SK-N-SH treated with all-trans-retinoic acid at 6 μM for 48 hours (cell line): ENCODE measurements around the gene PSORS1C1.

Source experiments
- ATAC-seq: fragments of 200-7000 bp; cut with Tn5 transposase; 3 replicates; pipeline ENCODE4 v1.9.1; 2020; ENCODE audit warnings: mild to moderate bottlenecking, moderate library complexity
- ARNTL ChIP-seq: fragments of 450-650 bp; formaldehyde crosslinking; IDR thresholded peaks from 2 replicates; pipeline ENCODE4 v1.5.0; 2020; ENCODE audit warnings: low read depth, mild to moderate bottlenecking, moderate library complexity, borderline replicate concordance
- CSDC2 ChIP-seq: fragments of 250-450 bp; sonication (Bioruptor Pico); IDR thresholded peaks from 2 replicates; pipeline ENCODE4 v1.5.0; 2020; ENCODE audit warnings: mild to moderate bottlenecking, moderate library complexity
- CSRNP3 ChIP-seq: fragments of 250-450 bp; sonication (Bioruptor Pico); IDR thresholded peaks from 2 replicates; pipeline ENCODE4 v1.5.1; 2021; ENCODE audit warnings: mild to moderate bottlenecking, moderate library complexity
- ESRRG ChIP-seq: fragments of 250-450 bp; sonication (Bioruptor Pico); IDR thresholded peaks from 2 replicates; pipeline ENCODE4 v1.6.1; 2021; ENCODE audit warnings: mild to moderate bottlenecking
- GLIS3 ChIP-seq: fragments of 250-450 bp; sonication (Bioruptor Pico); IDR thresholded peaks from 2 replicates; pipeline ENCODE4 v1.5.0; 2020; ENCODE audit warnings: mild to moderate bottlenecking, moderate library complexity
- ISL1 ChIP-seq: fragments of 250-450 bp; sonication (Bioruptor Pico); IDR thresholded peaks from 2 replicates; pipeline ENCODE4 v2.1.2; 2022; ENCODE audit warnings: mild to moderate bottlenecking, moderate library complexity
- OSR1 ChIP-seq: fragments of 250-450 bp; sonication (Bioruptor Pico); IDR thresholded peaks from 2 replicates; pipeline ENCODE4 v1.8.0; 2022; ENCODE audit warnings: moderate library complexity, mild to moderate bottlenecking, inconsistent platforms
- POU6F1 ChIP-seq: fragments of 250-450 bp; sonication (Bioruptor Pico); IDR thresholded peaks from 2 replicates; pipeline ENCODE4 v1.8.0; 2021; ENCODE audit warnings: low read depth, mild to moderate bottlenecking, moderate library complexity, borderline replicate concordance
- PPARA ChIP-seq: fragments of 250-450 bp; sonication (Bioruptor Pico); IDR thresholded peaks from 2 replicates; pipeline ENCODE4 v1.5.0; 2020; ENCODE audit warnings: mild to moderate bottlenecking, borderline replicate concordance
- RARB ChIP-seq: fragments of 250-450 bp; sonication (Bioruptor Pico); IDR thresholded peaks from 2 replicates; pipeline ENCODE4 v1.8.0; 2021; ENCODE audit warnings: mild to moderate bottlenecking, moderate library complexity
- SNAI2 ChIP-seq: fragments of 250-450 bp; sonication (Bioruptor Pico); IDR thresholded peaks from 2 replicates; pipeline ENCODE4 v1.5.0; 2020; ENCODE audit warnings: mild to moderate bottlenecking, moderate library complexity
- TCF4 ChIP-seq: fragments of 250-450 bp; sonication (Bioruptor Pico); IDR thresholded peaks from 2 replicates; pipeline ENCODE4 v1.8.0; 2021; ENCODE audit warnings: mild to moderate bottlenecking, moderate library complexity, borderline replicate concordance
- TOX ChIP-seq: fragments of 250-450 bp; sonication (Bioruptor Pico); IDR thresholded peaks from 2 replicates; pipeline ENCODE4 v1.8.0; 2021; ENCODE audit warnings: mild to moderate bottlenecking, moderate library complexity, borderline replicate concordance
- ZFP3 ChIP-seq: fragments of 250-450 bp; sonication (Bioruptor Pico); IDR thresholded peaks from 2 replicates; pipeline ENCODE4 v1.5.0; 2020; ENCODE audit warnings: mild to moderate bottlenecking, moderate library complexity
- ZFP30 ChIP-seq: fragments of 450-650 bp; formaldehyde crosslinking; IDR thresholded peaks from 2 replicates; pipeline ENCODE4 v1.5.0; 2022; ENCODE audit warnings: mild to moderate bottlenecking, moderate library complexity
- ZNF565 ChIP-seq: fragments of 450-650 bp; formaldehyde crosslinking; conservative IDR thresholded peaks from 2 replicates; pipeline ENCODE4 v1.5.0; 2020; ENCODE audit warnings: low read depth, mild to moderate bottlenecking, moderate library complexity
- ZNF70 ChIP-seq: fragments of 450-650 bp; formaldehyde crosslinking; IDR thresholded peaks from 2 replicates; pipeline ENCODE4 v1.5.0; 2020; ENCODE audit warnings: mild to moderate bottlenecking, moderate library complexity
- ZNF8 ChIP-seq: fragments of 450-650 bp; formaldehyde crosslinking; IDR thresholded peaks from 2 replicates; pipeline ENCODE4 v1.5.0; 2020; ENCODE audit warnings: mild to moderate bottlenecking, moderate library complexity
- TF ChIP-seq, protein P1 (sequence below): fragments of 250-450 bp; sonication (Bioruptor Pico); IDR thresholded peaks from 2 replicates; pipeline ENCODE4 v1.5.0; 2020; ENCODE audit warnings: mild to moderate bottlenecking, moderate library complexity
- TF ChIP-seq, protein P2 (sequence below): fragments of 250-450 bp; sonication (Bioruptor Pico); IDR thresholded peaks from 2 replicates; pipeline ENCODE4 v1.8.0; 2020; ENCODE audit warnings: mild to moderate bottlenecking, moderate library complexity, borderline replicate concordance

The PSORS1C1 gene

DNA sequence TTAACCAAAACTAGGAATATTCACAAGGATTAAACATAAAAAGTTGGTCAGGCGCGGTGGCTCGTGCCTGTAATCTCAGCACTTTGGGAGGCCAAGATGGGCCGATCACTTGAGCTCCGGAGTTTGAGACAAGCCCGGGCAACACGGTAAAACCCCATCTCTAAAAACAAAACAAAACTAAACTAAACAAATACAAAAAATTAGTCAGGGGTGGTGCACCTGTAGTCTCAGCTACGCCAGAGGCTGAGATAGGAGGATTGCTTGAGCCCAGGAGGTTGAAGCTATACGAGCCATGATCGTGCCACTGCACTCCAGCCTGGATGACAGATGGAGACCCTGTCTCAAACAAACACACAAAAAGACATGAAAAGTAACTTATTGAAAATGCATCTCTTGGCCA lies 21.1 kb downstream of the PSORS1C1 start (continued):
- TF ChIP-seq, protein P1, sequence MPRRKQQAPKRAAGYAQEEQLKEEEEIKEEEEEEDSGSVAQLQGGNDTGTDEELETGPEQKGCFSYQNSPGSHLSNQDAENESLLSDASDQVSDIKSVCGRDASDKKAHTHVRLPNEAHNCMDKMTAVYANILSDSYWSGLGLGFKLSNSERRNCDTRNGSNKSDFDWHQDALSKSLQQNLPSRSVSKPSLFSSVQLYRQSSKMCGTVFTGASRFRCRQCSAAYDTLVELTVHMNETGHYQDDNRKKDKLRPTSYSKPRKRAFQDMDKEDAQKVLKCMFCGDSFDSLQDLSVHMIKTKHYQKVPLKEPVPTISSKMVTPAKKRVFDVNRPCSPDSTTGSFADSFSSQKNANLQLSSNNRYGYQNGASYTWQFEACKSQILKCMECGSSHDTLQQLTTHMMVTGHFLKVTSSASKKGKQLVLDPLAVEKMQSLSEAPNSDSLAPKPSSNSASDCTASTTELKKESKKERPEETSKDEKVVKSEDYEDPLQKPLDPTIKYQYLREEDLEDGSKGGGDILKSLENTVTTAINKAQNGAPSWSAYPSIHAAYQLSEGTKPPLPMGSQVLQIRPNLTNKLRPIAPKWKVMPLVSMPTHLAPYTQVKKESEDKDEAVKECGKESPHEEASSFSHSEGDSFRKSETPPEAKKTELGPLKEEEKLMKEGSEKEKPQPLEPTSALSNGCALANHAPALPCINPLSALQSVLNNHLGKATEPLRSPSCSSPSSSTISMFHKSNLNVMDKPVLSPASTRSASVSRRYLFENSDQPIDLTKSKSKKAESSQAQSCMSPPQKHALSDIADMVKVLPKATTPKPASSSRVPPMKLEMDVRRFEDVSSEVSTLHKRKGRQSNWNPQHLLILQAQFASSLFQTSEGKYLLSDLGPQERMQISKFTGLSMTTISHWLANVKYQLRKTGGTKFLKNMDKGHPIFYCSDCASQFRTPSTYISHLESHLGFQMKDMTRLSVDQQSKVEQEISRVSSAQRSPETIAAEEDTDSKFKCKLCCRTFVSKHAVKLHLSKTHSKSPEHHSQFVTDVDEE (CRISPR knock-in tag) = no peak
- TF ChIP-seq ZFP30 (CRISPR knock-in tag) = no peak

DNA sequence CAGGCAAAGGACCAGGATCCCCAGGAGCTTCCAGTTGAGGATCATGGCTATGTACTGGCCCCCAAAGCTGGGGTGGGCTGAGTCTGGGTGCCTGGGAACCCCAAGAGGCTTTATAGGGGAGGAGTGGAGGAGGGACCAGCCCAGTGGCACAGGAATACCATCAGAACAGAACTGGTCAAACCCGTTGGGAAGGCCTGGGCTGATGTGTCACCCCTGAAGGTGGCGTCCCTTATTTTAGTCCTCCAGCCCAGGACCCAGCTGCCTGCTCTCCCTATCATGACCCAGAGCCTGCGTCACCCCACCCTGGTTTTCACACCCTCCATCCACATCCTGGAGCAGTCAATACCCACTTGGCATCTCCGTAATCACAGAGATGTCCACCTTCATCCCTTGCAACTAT lies 24.4 kb downstream of the PSORS1C1 start, which contains the start of gene PSORS1C2:
Gene PSORS1C2 (minus strand): TSS at position 85 of the 400 bp plus-strand sequence. CDS start 40 bp downstream, at position 45.
- TF ChIP-seq ZNF8 (CRISPR knock-in tag) = no peak
- no peak for TF ChIP-seq ZFP30 (CRISPR knock-in tag)
- TF ChIP-seq TCF4 (CRISPR knock-in tag) = no peak
- TF ChIP-seq CSRNP3 (CRISPR knock-in tag) = no peak
- TF ChIP-seq, protein P1 (CRISPR knock-in tag) = no peak
- TF ChIP-seq ESRRG (CRISPR knock-in tag) = no peak
- no peak for TF ChIP-seq OSR1 (CRISPR knock-in tag)
- no peak for TF ChIP-seq ZFP3 (CRISPR knock-in tag)
- no peak for TF ChIP-seq CSDC2 (CRISPR knock-in tag)
- no peak for TF ChIP-seq ISL1 (CRISPR knock-in tag)
- TF ChIP-seq, protein P2, sequence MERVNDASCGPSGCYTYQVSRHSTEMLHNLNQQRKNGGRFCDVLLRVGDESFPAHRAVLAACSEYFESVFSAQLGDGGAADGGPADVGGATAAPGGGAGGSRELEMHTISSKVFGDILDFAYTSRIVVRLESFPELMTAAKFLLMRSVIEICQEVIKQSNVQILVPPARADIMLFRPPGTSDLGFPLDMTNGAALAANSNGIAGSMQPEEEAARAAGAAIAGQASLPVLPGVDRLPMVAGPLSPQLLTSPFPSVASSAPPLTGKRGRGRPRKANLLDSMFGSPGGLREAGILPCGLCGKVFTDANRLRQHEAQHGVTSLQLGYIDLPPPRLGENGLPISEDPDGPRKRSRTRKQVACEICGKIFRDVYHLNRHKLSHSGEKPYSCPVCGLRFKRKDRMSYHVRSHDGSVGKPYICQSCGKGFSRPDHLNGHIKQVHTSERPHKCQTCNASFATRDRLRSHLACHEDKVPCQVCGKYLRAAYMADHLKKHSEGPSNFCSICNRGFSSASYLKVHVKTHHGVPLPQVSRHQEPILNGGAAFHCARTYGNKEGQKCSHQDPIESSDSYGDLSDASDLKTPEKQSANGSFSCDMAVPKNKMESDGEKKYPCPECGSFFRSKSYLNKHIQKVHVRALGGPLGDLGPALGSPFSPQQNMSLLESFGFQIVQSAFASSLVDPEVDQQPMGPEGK (CRISPR knock-in tag) = no peak
- no peak for TF ChIP-seq ARNTL (CRISPR knock-in tag)
- TF ChIP-seq ZNF70 (CRISPR knock-in tag) = no peak
- TF ChIP-seq SNAI2 = no peak
- ATAC-seq = no peak

GRCh38 chr6:31139599-31139998 lies 25.0 kb downstream of the PSORS1C1 start:
- TF ChIP-seq GLIS3 (CRISPR knock-in tag) (no peak), POU6F1 (no peak), TOX (CRISPR knock-in tag) (no peak), ISL1 (CRISPR knock-in tag) (no peak), ZNF70 (CRISPR knock-in tag) (no peak)
- peak; percentile 6; the same call in 1 of the 3 replicates for ATAC-seq

GRCh38 chr6:31140643-31141042 lies 26.0 kb downstream of the PSORS1C1 start:
- ATAC-seq = no peak
- no peak for TF ChIP-seq CSRNP3 (CRISPR knock-in tag)
- TF ChIP-seq TCF4 (CRISPR knock-in tag) = no peak
- no peak for TF ChIP-seq PPARA (CRISPR knock-in tag)
- TF ChIP-seq TOX (CRISPR knock-in tag) = no peak
- no peak for TF ChIP-seq GLIS3 (CRISPR knock-in tag)
- TF ChIP-seq ESRRG (CRISPR knock-in tag) = no peak
- TF ChIP-seq POU6F1 = no peak
- TF ChIP-seq CSDC2 (CRISPR knock-in tag) = no peak
- no peak for TF ChIP-seq ZNF565 (CRISPR knock-in tag)
- no peak for TF ChIP-seq RARB (CRISPR knock-in tag)
